Measurements from ENCODE around the gene DDX42. TPM values are rescaled to one million over a fixed set of nuclear protein-coding genes. Genes with fewer than 3 reads are reported as not detected.

The DDX42 gene
- total RNA-seq, 1 donor from 2014 or later, result 104 TPM

DNA sequence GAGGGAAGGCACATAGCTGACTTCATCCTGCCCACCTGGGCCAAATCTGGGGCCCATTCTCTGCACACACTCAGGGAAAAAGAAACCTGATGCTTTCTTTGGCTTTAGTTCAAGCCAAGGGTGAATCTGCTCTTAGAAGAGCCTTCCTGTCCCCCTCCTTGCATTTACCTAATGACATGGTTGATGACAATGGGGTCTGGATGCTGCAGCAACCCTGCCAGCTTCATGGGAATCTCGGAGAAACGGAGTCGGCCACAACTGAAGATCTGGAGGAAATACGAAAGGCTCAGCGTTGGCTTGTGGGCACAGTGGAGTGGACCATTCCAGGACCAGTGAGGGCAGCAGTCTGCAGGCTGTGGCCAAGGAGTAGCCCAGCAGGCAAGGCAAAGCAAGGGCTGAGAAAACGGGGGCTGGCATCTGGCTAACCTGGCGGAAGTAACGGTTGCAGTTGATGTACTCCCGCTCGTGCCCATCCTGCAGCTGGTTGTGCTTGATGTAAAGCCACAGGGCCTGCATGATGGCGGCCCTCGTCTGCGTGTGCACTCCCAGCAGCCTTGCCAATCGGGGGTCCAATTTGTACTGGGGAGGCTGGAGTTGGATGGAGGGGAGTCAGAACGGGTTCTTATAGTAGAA is 59.9 kb downstream of the DDX42 start:
- H3K4me1 Mint-ChIP-seq, result peaks cover 11% of the 10 kb centered on the region
- peaks cover 33% of the 10 kb centered on the region for H3K36me3 Mint-ChIP-seq

DNA sequence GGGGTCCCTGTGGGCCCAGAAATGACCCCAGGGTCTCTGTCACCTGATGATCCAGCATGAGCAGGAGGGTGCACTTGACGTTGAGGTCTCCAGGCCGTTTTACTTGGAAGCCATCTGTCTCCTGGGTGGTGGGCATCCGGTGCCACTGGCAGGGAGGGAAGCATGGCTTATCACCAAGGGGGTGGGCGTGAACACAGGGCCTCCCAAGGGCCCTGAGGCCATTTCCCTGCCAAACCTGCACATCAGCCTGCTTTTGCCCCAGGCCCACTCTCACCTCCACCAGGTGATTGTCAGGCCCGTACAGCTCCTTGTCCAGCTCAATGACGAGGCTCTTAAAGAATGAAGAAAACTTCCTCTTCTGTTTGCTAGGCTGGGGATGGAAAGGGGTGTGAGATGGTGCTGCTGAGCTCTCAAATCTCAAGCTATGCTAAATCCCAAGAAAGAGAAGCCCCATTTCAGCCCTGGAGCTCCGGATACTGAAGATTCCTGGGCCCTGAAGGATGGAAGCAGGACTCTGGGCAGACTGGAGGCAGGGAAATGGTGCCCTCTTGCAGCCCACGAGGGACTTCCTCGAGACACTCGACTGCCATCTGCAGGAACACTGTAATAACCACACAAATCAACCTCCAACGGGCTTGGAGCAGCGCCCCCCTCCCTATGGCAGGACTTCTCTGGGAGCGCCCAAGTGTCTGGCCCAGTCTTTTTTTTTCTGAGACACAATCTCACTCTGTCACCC is 60.6 kb downstream of the DDX42 start:
- Mint-ChIP-seq H3K4me1 (peaks cover 13% of the 10 kb centered on the region), H3K36me3 (peaks cover 32% of the 10 kb centered on the region), H3K27me3 (ENCODE audit: insufficient read depth, low read depth) (peaks cover 5% of the 10 kb centered on the region), H3K9me3 (no peaks in the 10 kb centered on the region), H3K27ac (no peak overlapping the region), H3K4me3 (no peak overlapping the region)
- peaks cover 12% of the 10 kb centered on the region for H3K4me1 ChIP-seq
- H3K4me2 ChIP-seq, result no peak overlapping the region
- no peak for TF ChIP-seq EZH2phosphoT487 (IDR thresholded peaks at IDR 0.05)
- TF ChIP-seq, protein P1, sequence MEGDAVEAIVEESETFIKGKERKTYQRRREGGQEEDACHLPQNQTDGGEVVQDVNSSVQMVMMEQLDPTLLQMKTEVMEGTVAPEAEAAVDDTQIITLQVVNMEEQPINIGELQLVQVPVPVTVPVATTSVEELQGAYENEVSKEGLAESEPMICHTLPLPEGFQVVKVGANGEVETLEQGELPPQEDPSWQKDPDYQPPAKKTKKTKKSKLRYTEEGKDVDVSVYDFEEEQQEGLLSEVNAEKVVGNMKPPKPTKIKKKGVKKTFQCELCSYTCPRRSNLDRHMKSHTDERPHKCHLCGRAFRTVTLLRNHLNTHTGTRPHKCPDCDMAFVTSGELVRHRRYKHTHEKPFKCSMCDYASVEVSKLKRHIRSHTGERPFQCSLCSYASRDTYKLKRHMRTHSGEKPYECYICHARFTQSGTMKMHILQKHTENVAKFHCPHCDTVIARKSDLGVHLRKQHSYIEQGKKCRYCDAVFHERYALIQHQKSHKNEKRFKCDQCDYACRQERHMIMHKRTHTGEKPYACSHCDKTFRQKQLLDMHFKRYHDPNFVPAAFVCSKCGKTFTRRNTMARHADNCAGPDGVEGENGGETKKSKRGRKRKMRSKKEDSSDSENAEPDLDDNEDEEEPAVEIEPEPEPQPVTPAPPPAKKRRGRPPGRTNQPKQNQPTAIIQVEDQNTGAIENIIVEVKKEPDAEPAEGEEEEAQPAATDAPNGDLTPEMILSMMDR (IDR thresholded peaks at IDR 0.05), result peak; percentile 64
- no peak overlapping the region for H2AFZ ChIP-seq (replicated peaks)
- H3K9me3 ChIP-seq (ENCODE audit: low read depth), result no peaks in the 10 kb centered on the region
- no peak overlapping the region for H3K9ac ChIP-seq
- peak; percentile 82 for DNase-seq (ENCODE audit: low spot score)
- no peak overlapping the region for H3K4me3 ChIP-seq
- no peaks in the 10 kb centered on the region for H3K27me3 ChIP-seq
- peaks cover 10% of the 10 kb centered on the region for H4K20me1 ChIP-seq (ENCODE audit: low read depth)
- H3K79me2 ChIP-seq (ENCODE audit: low read depth), result peaks cover 25% of the 10 kb centered on the region
- H3K36me3 ChIP-seq, result peaks cover 3% of the 10 kb centered on the region
- peaks cover 32% of the 10 kb centered on the region for H3F3A ChIP-seq (ENCODE audit: low read depth)
- H3K27ac ChIP-seq, result no peak overlapping the region

More for the DNA sequence above, 59.9 kb downstream of the DDX42 start:
- peaks cover 5% of the 10 kb centered on the region for H3K4me1 ChIP-seq
- peaks cover 5% of the 10 kb centered on the region for H3K27me3 Mint-ChIP-seq (ENCODE audit: insufficient read depth, low read depth)
- H2AFZ ChIP-seq (replicated peaks), result no peak overlapping the region
- H3K27ac Mint-ChIP-seq, result no peak overlapping the region
- no peak overlapping the region for H3K4me2 ChIP-seq
- H3K9me3 Mint-ChIP-seq, result no peaks in the 10 kb centered on the region
- no peak overlapping the region for H3K4me3 ChIP-seq
- no peak overlapping the region for H3K9ac ChIP-seq
- H3K36me3 ChIP-seq, result peaks cover 5% of the 10 kb centered on the region
- no peaks in the 10 kb centered on the region for H3K9me3 ChIP-seq (ENCODE audit: low read depth)
- H3F3A ChIP-seq (ENCODE audit: low read depth), result peaks cover 25% of the 10 kb centered on the region
- TF ChIP-seq, protein P1 (IDR thresholded peaks at IDR 0.05), result no peak
- TF ChIP-seq EZH2 (IDR thresholded peaks at IDR 0.05) (no peak), EZH2phosphoT487 (IDR thresholded peaks at IDR 0.05) (no peak)
- H4K20me1 ChIP-seq (ENCODE audit: low read depth), result peaks cover 10% of the 10 kb centered on the region
- no peak for DNase-seq (ENCODE audit: low spot score)
- peaks cover 25% of the 10 kb centered on the region for H3K79me2 ChIP-seq (ENCODE audit: low read depth)
- no peak overlapping the region for H3K27ac ChIP-seq
- no peaks in the 10 kb centered on the region for H3K27me3 ChIP-seq
- peak overlapping the region; percentile 24 for H3K4me3 Mint-ChIP-seq

DNA sequence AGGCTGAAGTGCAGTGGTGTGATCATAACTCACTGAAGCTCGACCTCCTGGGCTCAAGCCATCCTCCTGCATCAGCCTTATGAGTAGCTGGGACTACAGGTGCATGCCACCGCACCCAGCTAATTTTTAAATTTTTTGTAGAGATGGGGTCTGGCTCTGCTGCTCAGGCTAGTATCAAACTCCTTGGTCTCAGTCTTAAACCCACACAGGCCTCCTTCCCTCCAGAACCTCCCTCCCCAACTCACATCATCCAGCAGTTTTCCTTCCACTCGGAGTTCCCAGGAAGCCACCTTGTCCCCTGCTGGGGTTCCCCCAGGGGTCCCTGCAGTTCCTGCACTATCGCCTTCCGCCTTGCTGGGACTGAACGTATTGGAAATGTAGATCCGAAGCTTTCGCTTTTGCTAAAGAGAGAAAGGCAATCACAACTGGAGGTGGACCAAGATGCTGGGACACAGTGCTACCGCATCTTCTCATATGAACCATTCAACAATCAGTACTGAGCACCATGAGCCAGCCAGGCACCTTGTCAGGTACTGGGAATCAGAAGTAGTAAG is 61.3 kb downstream of the DDX42 start:
- H3K36me3 Mint-ChIP-seq, result peaks cover 26% of the 10 kb centered on the region
- no peaks in the 10 kb centered on the region for H3K36me3 ChIP-seq

More for the DNA sequence above, 61.3 kb downstream of the DDX42 start:
- H3K27me3 Mint-ChIP-seq (ENCODE audit: insufficient read depth, low read depth), result peaks cover 5% of the 10 kb centered on the region
- TF ChIP-seq EZH2 (IDR thresholded peaks at IDR 0.05) (no peak), EZH2phosphoT487 (IDR thresholded peaks at IDR 0.05) (no peak)
- TF ChIP-seq, protein P1 (IDR thresholded peaks at IDR 0.05), result no peak
- Histone ChIP-seq H3K4me2 (no peak overlapping the region), H2AFZ (replicated peaks) (no peak overlapping the region), H3K27ac (no peak overlapping the region), H3F3A (ENCODE audit: low read depth) (peaks cover 34% of the 10 kb centered on the region), H3K9me3 (ENCODE audit: low read depth) (no peaks in the 10 kb centered on the region), H3K79me2 (ENCODE audit: low read depth) (peaks cover 30% of the 10 kb centered on the region), H3K27me3 (no peaks in the 10 kb centered on the region), H3K4me3 (no peak overlapping the region), H4K20me1 (ENCODE audit: low read depth) (peaks cover 13% of the 10 kb centered on the region), H3K4me1 (peaks cover 14% of the 10 kb centered on the region), H3K9ac (no peak overlapping the region)
- H3K4me3 Mint-ChIP-seq, result no peak overlapping the region
- H3K9me3 Mint-ChIP-seq, result no peaks in the 10 kb centered on the region
- no peak for DNase-seq (ENCODE audit: low spot score)
- no peak overlapping the region for H3K27ac Mint-ChIP-seq
- peaks cover 12% of the 10 kb centered on the region for H3K4me1 Mint-ChIP-seq
